MCF 10A (cell line): ENCODE data around the gene PSMD13. TPM values are rescaled to one million over a fixed set of nuclear protein-coding genes. Genes with fewer than 3 reads are reported as not detected.

ENCODE experiments used
- BruUV-seq: library from RNA; stranded (reverse); fragments of 400-500 nt; replicated peaks from 2 replicates; lab custom pipeline; 2021; lab: Mats Ljungman, UMichigan
- CTCF ChIA-PET: fragments of 300-600 bp; sonication (Branson Sonifier 250); formaldehyde crosslinking; extraction: SDS; loops from one replicate; lab custom pipeline; 2021; ENCODE audit warnings: antibody characterized with exemption, inconsistent platforms; lab: Yijun Ruan, JAX
- POLR2A ChIA-PET: fragments of 300-600, 350-650 bp; sonication (Branson Sonifier 250); formaldehyde crosslinking; extraction: SDS; loops from one replicate; lab custom pipeline; 2020; ENCODE audit warnings: antibody characterized with exemption, inconsistent platforms; lab: Yijun Ruan, JAX
- DNase-seq: peaks from one replicate; pipeline ENCODE4 v3.0.0-alpha.2; 2018; ENCODE audit not compliant: unreplicated experiment
- H3K27ac Mint-ChIP-seq: one replicate; pipeline ENCODE4 v1.8.0; 2022; ENCODE audit warnings: mild to moderate bottlenecking, low read depth, mixed read lengths; ENCODE audit not compliant: unreplicated experiment
- H3K27me3 Mint-ChIP-seq: one replicate; pipeline ENCODE4 v1.8.0; 2022; ENCODE audit warnings: mixed read lengths; ENCODE audit not compliant: insufficient read depth, unreplicated experiment
- H3K36me3 Mint-ChIP-seq: one replicate; pipeline ENCODE4 v1.8.0; 2022; ENCODE audit warnings: mild to moderate bottlenecking, moderate library complexity, mixed read lengths; ENCODE audit not compliant: insufficient read depth, unreplicated experiment
- H3K4me1 Mint-ChIP-seq: one replicate; pipeline ENCODE4 v1.8.0; 2022; ENCODE audit warnings: mixed read lengths; ENCODE audit not compliant: insufficient read depth, unreplicated experiment
- H3K4me3 Mint-ChIP-seq: one replicate; pipeline ENCODE4 v1.8.0; 2022; ENCODE audit warnings: mild to moderate bottlenecking, moderate library complexity, mixed read lengths; ENCODE audit not compliant: unreplicated experiment
- H3K9me3 Mint-ChIP-seq: one replicate; pipeline ENCODE4 v1.8.0; 2022; ENCODE audit warnings: mixed read lengths; ENCODE audit not compliant: unreplicated experiment
- intact Hi-C: fragments of 100-400 bp; cut with micrococcal nuclease; formaldehyde crosslinking; loops from 2 replicates; pipeline ENCODE4 v1.14.1; 2022
- total RNA-seq: library from RNA; stranded (reverse); gene quantifications from 2 replicates; pipeline ENCODE4 v1.2.3, GENCODE V29; 2022
- TF ChIP-seq, protein P1 (sequence below): fragments of 200-600 bp; IDR thresholded peaks from one replicate; pipeline ENCODE4 v1.8.0; 2022; ENCODE audit warnings: antibody characterized with exemption, mild to moderate bottlenecking; ENCODE audit not compliant: unreplicated experiment

PSMD13 gene
- total RNA-seq, 1 experiment from 2014 or later, result 103 TPM

DNA sequence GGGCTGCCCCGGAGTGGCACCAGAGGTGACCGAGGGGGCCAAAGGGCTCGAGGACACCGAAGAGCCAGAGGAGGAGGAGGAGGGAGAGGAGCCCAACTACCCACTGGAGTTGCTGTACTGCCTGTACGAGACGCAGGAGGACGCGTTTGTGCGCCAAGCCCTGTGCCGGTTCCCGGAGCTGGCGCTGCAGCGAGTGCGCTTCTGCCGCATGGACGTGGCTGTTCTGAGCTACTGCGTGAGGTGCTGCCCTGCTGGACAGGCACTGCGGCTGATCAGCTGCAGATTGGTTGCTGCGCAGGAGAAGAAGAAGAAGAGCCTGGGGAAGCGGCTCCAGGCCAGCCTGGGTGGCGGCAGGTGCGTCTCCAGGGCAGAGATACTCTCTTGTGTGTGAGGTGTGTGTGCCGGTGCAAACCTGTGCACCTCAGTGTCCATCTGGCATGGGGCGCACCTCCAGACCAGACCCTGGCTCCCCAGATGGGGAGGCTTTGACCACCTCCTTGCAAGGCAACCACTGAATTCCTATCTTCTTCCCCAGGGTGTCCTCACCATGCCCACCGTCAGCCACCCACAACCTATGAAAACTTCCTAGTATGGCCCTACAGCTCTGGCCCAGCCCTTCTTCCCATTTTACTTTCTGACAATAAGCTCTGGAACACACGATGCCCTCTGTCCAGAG is 44.8 kb downstream of the PSMD13 start:
- CTCF ChIA-PET, result interaction anchor here (0.6 to 1.6 kb wide), 3 partner anchors 36 to 81 kb away, joined by 3 to 4 read pairs (median 3); no protein-coding TSS in a partner anchor
- H3K27me3 Mint-ChIP-seq, result peaks cover 41% of the 10 kb centered on the region

DNA sequence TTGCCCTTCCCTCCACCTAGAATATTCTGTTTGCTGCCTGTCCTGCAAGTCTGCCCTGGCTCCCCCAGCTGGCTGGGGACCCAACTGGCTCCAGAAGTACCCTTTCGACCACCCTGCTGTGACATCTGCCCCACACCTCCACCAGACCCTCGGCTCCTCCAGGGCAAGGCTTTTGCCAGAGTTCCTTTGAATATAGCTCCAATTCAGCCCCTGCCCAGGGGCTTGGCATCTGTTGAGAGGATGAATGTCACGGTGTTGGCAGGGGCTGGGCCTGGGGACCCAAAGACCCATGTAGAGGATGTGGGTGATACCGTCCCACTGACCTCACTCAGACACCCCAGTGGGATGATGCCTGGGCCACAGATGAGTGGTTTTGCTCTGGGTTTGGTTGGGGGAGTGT is 45.4 kb downstream of the PSMD13 start:
- peaks cover 6% of the 10 kb centered on the region for H3K4me1 Mint-ChIP-seq
- H3K4me3 Mint-ChIP-seq, result no peak overlapping the region
- TF ChIP-seq, protein P1, sequence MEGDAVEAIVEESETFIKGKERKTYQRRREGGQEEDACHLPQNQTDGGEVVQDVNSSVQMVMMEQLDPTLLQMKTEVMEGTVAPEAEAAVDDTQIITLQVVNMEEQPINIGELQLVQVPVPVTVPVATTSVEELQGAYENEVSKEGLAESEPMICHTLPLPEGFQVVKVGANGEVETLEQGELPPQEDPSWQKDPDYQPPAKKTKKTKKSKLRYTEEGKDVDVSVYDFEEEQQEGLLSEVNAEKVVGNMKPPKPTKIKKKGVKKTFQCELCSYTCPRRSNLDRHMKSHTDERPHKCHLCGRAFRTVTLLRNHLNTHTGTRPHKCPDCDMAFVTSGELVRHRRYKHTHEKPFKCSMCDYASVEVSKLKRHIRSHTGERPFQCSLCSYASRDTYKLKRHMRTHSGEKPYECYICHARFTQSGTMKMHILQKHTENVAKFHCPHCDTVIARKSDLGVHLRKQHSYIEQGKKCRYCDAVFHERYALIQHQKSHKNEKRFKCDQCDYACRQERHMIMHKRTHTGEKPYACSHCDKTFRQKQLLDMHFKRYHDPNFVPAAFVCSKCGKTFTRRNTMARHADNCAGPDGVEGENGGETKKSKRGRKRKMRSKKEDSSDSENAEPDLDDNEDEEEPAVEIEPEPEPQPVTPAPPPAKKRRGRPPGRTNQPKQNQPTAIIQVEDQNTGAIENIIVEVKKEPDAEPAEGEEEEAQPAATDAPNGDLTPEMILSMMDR, result no peak
- no peak overlapping the region for H3K27ac Mint-ChIP-seq
- no peaks in the 10 kb centered on the region for H3K9me3 Mint-ChIP-seq
- no peaks in the 10 kb centered on the region for H3K36me3 Mint-ChIP-seq
- no TSS peak for BruUV-seq
- ChIA-PET POLR2A (no interaction called here), CTCF (interaction anchor here (0.6 to 2.2 kb wide), 3 partner anchors 32 to 81 kb away, joined by 3 to 12 read pairs (median 3); no protein-coding TSS in a partner anchor)
- peaks cover 41% of the 10 kb centered on the region for H3K27me3 Mint-ChIP-seq
- no peak for DNase-seq
- intact Hi-C loops, result no loop called here

More for the DNA sequence above, 44.8 kb downstream of the PSMD13 start:
- intact Hi-C loops, result no loop called here
- H3K4me1 Mint-ChIP-seq, result peaks cover 6% of the 10 kb centered on the region
- H3K4me3 Mint-ChIP-seq, result no peak overlapping the region
- TF ChIP-seq, protein P1, result no peak
- no peaks in the 10 kb centered on the region for H3K9me3 Mint-ChIP-seq
- POLR2A ChIA-PET, result no interaction called here
- no TSS peak for BruUV-seq
- no peak for DNase-seq
- no peak overlapping the region for H3K27ac Mint-ChIP-seq
- no peaks in the 10 kb centered on the region for H3K36me3 Mint-ChIP-seq

DNA sequence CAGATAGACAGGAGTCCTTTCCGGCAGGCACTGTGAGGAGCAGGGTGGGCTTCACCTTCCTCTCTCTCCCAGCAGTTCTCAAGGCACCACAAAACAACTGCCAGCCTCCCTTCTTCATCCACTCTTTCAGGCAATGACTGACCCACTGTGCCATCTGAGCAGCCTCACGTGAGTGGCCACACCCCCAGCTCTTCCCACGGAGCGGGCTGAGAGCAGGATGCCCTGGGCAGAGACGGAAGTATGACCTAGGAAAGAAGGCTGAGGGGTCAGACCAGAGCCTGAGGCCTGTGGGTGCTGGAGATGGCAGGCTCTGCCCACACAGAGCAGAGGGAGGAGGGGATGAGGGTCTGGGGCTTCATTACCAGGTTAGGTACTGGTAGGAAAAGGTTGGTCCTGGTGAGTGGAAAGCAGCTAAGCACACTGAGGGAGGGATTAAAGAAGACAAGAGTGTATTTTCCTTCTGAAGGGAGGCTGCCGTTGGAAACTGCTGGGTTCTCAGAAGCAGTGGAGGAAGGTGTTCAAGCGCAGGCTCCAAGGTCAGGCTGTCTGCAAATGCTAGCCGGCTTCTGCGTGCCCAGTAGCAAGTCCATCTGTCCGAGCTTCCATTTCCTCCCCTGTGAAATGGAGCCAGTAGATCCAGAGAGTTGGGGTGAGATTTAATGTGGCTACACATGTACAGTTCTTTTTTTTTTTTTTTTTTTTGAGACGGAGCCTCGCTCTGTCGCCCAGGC is 46.0 kb downstream of the PSMD13 start:
- ChIA-PET POLR2A (interaction anchor here (1.2 kb wide), 1 partner anchor 74 kb away, joined by 3 read pairs; no protein-coding TSS in a partner anchor), CTCF (interaction anchor here (0.6 to 2.2 kb wide), 3 partner anchors 32 to 169 kb away, joined by 3 to 12 read pairs (median 3); no protein-coding TSS in a partner anchor)
- Mint-ChIP-seq H3K36me3 (no peaks in the 10 kb centered on the region), H3K27me3 (peaks cover 41% of the 10 kb centered on the region), H3K9me3 (no peaks in the 10 kb centered on the region), H3K4me1 (peaks cover 6% of the 10 kb centered on the region), H3K4me3 (no peak overlapping the region), H3K27ac (no peak overlapping the region)
- intact Hi-C loops, result no loop called here
- TF ChIP-seq, protein P1, result no peak
- DNase-seq, result no peak
- no TSS peak for BruUV-seq
